HepG2 (cell line): Measurements from ENCODE around the gene TSPAN9. TPM values are rescaled to one million over a fixed set of nuclear protein-coding genes. Genes with fewer than 3 reads are reported as not detected.

Source experiments
- ATAC-seq: fragments of 200-7000 bp; cut with Tn5 transposase; 3 replicates; pipeline ENCODE4 v1.9.1; 2020; ENCODE audit warnings: mild to moderate bottlenecking, moderate library complexity
- BruUV-seq: library from RNA; stranded (reverse); fragments of 400-500 nt; replicated peaks from 2 replicates; lab custom pipeline; 2021; lab: Mats Ljungman, UMichigan
- CTCF ChIA-PET: fragments of 300-600 bp; formaldehyde crosslinking; extraction: SDS; loops from one replicate; lab custom pipeline; 2021; ENCODE audit warnings: low total read pairs, inconsistent platforms, low intra/inter-chr PET ratio; lab: Yijun Ruan, JAX
- POLR2A ChIA-PET: fragments of 350-600 bp; sonication (Branson Sonifier 250); formaldehyde crosslinking; loops from one replicate; lab custom pipeline; 2020; ENCODE audit warnings: antibody characterized with exemption, inconsistent platforms; lab: Yijun Ruan, JAX
- DNase-seq: peaks from one replicate; pipeline ENCODE4 v3.0.0-alpha.2; 2015; ENCODE audit warnings: low spot score
- FAIRE-seq: peaks from 3 replicates; lab custom pipeline; 2011; peaks lifted over from hg19 to GRCh38; lab: Jason Lieb, UNC
- H2AFZ ChIP-seq: one replicate; pipeline ENCODE4 v1.6.1; 2011; ENCODE audit warnings: low read length, inconsistent platforms
- H3K27ac ChIP-seq: fragments of 300-600 bp; 3 replicates; pipeline ENCODE4 v1.8.0; 2011; ENCODE audit warnings: mixed run types, mild to moderate bottlenecking, mixed read lengths, low read length, inconsistent platforms; ENCODE audit not compliant: insufficient read depth; ENCODE audit errors: extremely low read length
- H3K27me3 ChIP-seq, 2 experiments: fragments of 200-600 bp in 1 of 2; 2 replicates in 1 of 2; 3 replicates in 1 of 2; pipeline versions ENCODE4 v1.6.0 to v1.8.0; 2011; ENCODE audit warnings: low read length in 2 of 2, mild to moderate bottlenecking in 2 of 2, moderate library complexity in 2 of 2, inconsistent platforms in 1 of 2; ENCODE audit not compliant: insufficient read depth in 2 of 2, control insufficient read depth in 1 of 2
- H3K36me3 ChIP-seq, 2 experiments: fragments of 200-600 bp in 1 of 2; replicated peaks in 1 of 2; 2 replicates in 1 of 2; 3 replicates in 1 of 2; pipeline versions ENCODE4 v1.5.1 to v1.8.0; 2011; ENCODE audit warnings: low read length in 2 of 2, inconsistent platforms in 1 of 2; ENCODE audit not compliant: insufficient read depth in 2 of 2, control insufficient read depth in 1 of 2
- H3K4me1 ChIP-seq: 2 replicates; pipeline ENCODE4 v1.5.1; 2012; ENCODE audit warnings: low read length, inconsistent platforms; ENCODE audit not compliant: insufficient read depth
- H3K4me2 ChIP-seq: 2 replicates; pipeline ENCODE4 v1.6.0; 2011; ENCODE audit warnings: low read depth, low read length, inconsistent platforms
- H3K4me3 ChIP-seq, 3 experiments: fragments of 200-600 bp in 1 of 3; sonication (generic), shearing (Covaris generic) in 1 of 3; replicated peaks in 1 of 3; 2 replicates each; pipeline ENCODE4 v1.5.1; 2011 to 2016; ENCODE audit warnings: low read length in 3 of 3, inconsistent platforms in 2 of 3, low read depth in 2 of 3, mild to moderate bottlenecking in 2 of 3, control low read depth in 1 of 3, mixed read lengths in 1 of 3; ENCODE audit not compliant: insufficient read depth in 1 of 3
- H3K79me2 ChIP-seq: one replicate; pipeline ENCODE4 v1.6.1; 2011; ENCODE audit warnings: low read length, inconsistent platforms; ENCODE audit not compliant: insufficient read depth
- H3K9ac ChIP-seq: 2 replicates; pipeline ENCODE4 v1.6.0; 2011; ENCODE audit warnings: mild to moderate bottlenecking, low read depth, low read length, inconsistent platforms; ENCODE audit not compliant: insufficient read depth
- H3K9me3 ChIP-seq: 2 replicates; pipeline ENCODE4 v1.5.1; 2012; ENCODE audit warnings: mild to moderate bottlenecking, low read length
- H4K20me1 ChIP-seq: 2 replicates; pipeline ENCODE4 v1.6.0; 2011; ENCODE audit warnings: inconsistent platforms, mild to moderate bottlenecking, low read length, moderate library complexity; ENCODE audit not compliant: insufficient read depth
- ATF7 ChIP-seq, 2 experiments: fragments of 450-650 bp in 1 of 2; sonication (generic) in 1 of 2; formaldehyde crosslinking in 1 of 2; IDR thresholded peaks; 2 replicates each; pipeline versions ENCODE4 v1.4.0 to v1.6.1; 2016 to 2020; ENCODE audit warnings: antibody characterized with exemption in 1 of 2, mild to moderate bottlenecking in 1 of 2, missing genetic modification reagents in 1 of 2
- HNF4A ChIP-seq: sonication (generic); formaldehyde crosslinking; IDR thresholded peaks from 2 replicates; pipeline ENCODE4 v1.4.0; 2020; ENCODE audit warnings: missing genetic modification reagents
- MZF1 ChIP-seq: sonication (generic); formaldehyde crosslinking; IDR thresholded peaks from 2 replicates; pipeline ENCODE4 v1.8.1; 2023; ENCODE audit warnings: mild to moderate bottlenecking, missing genetic modification reagents, borderline replicate concordance
- ZEB1 ChIP-seq: IDR thresholded peaks from 2 replicates; pipeline ENCODE4 v1.6.1; 2012; ENCODE audit warnings: mild to moderate bottlenecking, low read depth, inconsistent platforms; ENCODE audit not compliant: insufficient replicate concordance
- ZNF256 ChIP-seq: sonication (generic); formaldehyde crosslinking; conservative IDR thresholded peaks from 2 replicates; pipeline ENCODE4 v1.4.0; 2020; ENCODE audit warnings: missing genetic modification reagents
- ZNF30 ChIP-seq: sonication (generic); formaldehyde crosslinking; IDR thresholded peaks from 2 replicates; pipeline ENCODE4 v1.5.0; 2020; ENCODE audit warnings: mild to moderate bottlenecking, missing genetic modification reagents
- ZNF335 ChIP-seq: sonication (generic); formaldehyde crosslinking; IDR thresholded peaks from 2 replicates; pipeline ENCODE4 v1.4.0; 2020; ENCODE audit warnings: missing genetic modification reagents
- ZNF337 ChIP-seq: sonication (generic); formaldehyde crosslinking; IDR thresholded peaks from 2 replicates; pipeline ENCODE4 v1.5.1; 2020; ENCODE audit warnings: missing genetic modification reagents, low read depth, mild to moderate bottlenecking, borderline replicate concordance
- WGBS: methylation state at CpG from one replicate; pipeline ENCODE4 v1.1.6; 2017; ENCODE audit warnings: low lambda C conversion rate; 5-methylcytosine and 5-hydroxymethylcytosine counted together
- in situ Hi-C: cut with HindIII; loops from 2 replicates; pipeline ENCODE4 v1.10.0; 2017; ENCODE audit warnings: low pct_unique_long_range_greater_than_20kb; ENCODE audit not compliant: extremely low pct_ligation_motif_present
- intact Hi-C: fragments of 100-400 bp; cut with micrococcal nuclease; formaldehyde crosslinking; loops from one replicate; pipeline ENCODE4 v1.10.0; 2022; ENCODE audit not compliant: unreplicated experiment
- polyA plus RNA-seq, 8 experiments: library from polyadenylated mRNA; depleted of rRNA in 3 of 8; stranded (reverse) in 7 of 8; unstranded in 1 of 8; fragments of >200 nt; fragmentation: Illumina TruSeq in 4 of 8; extraction: Trizol in 4 of 8; gene quantifications; 2 replicates each; pipeline versions ENCODE4 v1.2.1 to v1.2.3, GENCODE V29; 2011 to 2016; ENCODE audit warnings: low read depth in 4 of 8, missing spikeins in 1 of 8, mixed read lengths in 1 of 8; ENCODE audit not compliant: insufficient read depth in 1 of 8
- total RNA-seq, 5 experiments: library from RNA; depleted of rRNA; stranded (reverse); fragments of >200 nt; fragmentation: Illumina TruSeq; extraction: Trizol; gene quantifications; 2 replicates each; pipeline ENCODE4 v1.2.3, GENCODE V29; 2016; ENCODE audit warnings: low read depth in 1 of 5
- TF ChIP-seq, protein P1 (sequence below): sonication (generic); formaldehyde crosslinking; IDR thresholded peaks from 2 replicates; pipeline ENCODE4 v1.4.0; 2020; ENCODE audit warnings: mild to moderate bottlenecking, low read depth, missing genetic modification reagents
- TF ChIP-seq, protein P2 (sequence below): sonication (generic); formaldehyde crosslinking; IDR thresholded peaks from 2 replicates; pipeline ENCODE4 v1.8.0; 2022; ENCODE audit warnings: mild to moderate bottlenecking, missing genetic modification reagents; ENCODE audit not compliant: insufficient replicate concordance
- TF ChIP-seq, protein P3 (sequence below): sonication (generic); formaldehyde crosslinking; IDR thresholded peaks from 2 replicates; pipeline ENCODE4 v1.8.1; 2023; ENCODE audit warnings: mild to moderate bottlenecking, inconsistent platforms, moderate library complexity, missing genetic modification reagents, borderline replicate concordance
- TF ChIP-seq, protein P4 (sequence below): sonication (generic); formaldehyde crosslinking; IDR thresholded peaks from 2 replicates; pipeline ENCODE4 v1.4.0; 2020; ENCODE audit warnings: low read depth, mild to moderate bottlenecking, missing genetic modification reagents

TSPAN9 gene
- total and polyA plus RNA-seq, 2 of the 13 experiments (the other 11 are each of a cell fraction or from before 2014, with no cell fraction given) = 18.1 to 42.3 TPM

DNA sequence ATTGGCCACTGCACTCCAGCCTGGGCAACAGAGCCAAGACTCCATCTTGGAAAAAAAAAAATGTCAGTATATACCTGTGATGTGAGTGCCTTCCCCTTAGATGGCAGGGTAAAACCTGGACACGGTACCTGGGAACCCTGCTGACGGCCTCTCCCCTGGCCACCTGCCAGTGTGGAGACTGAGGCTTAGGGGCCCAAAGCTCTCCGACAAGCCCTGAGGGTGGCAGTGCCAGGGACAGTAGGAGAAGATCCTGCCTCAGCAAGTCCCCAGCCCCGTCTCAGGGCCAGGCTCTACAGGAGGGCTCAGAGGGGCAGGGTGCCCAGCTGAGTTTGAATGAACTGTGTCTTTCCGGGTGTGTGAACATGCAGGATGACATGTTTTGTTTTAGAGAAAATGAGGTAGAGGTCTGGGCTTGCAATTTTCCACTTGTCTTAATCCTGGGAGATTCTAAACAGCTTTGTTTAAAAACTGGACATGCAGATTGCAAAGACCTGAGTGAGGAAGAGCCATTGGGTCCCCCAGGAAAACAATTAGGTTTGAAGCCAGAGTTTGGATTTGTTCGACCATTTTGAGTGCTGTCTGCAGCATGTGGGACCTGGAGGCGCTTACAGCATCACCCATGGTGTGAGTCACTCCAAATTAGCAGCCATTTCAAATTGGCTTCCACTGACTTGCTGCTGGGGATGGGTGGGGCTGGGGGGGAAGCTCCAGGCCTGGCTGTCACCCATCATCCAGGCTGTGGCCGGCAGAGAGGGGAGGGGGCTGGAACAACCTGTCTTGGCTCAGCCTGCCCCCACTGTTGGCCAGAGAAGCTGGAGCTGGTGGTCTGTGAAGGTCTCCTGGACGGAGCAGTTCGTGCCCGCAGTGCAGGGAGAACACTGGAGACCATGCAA is 10.8 kb downstream of the TSPAN9 start (continued):
- TF ChIP-seq ZNF335 (CRISPR knock-in tag) = no peak

DNA sequence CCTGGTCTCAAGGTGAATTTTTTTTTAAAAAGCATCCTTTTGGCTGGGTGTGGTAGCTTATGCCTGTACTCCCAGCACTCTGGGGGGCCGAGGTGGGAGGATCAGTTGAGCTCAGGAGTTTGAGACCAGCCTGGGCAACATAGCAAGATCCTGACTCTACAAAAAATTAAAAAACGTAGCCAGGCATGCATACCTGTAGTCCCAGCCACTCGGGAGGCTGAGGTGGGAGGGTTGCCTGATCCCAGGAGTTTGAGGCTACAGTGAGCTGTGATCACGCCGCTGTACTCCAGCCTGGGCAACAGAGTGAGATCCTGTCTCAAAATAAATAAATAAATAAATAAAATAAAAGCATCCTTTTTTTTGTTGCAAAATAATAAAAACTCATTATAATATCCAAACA is 12.4 kb downstream of the TSPAN9 start:
- intact Hi-C loops (no loop called here), in situ Hi-C loops (no loop called here)
- H3K27ac ChIP-seq = no peak overlapping the region
- no peaks in the 10 kb centered on the region for H3K27me3 ChIP-seq
- POLR2A ChIA-PET = interaction anchor here (0.6 kb wide), 1 partner anchor 46 kb away, joined by 3 read pairs; no protein-coding TSS in a partner anchor
- H2AFZ ChIP-seq = no peak overlapping the region
- no peaks in the 10 kb centered on the region for H4K20me1 ChIP-seq
- no peak overlapping the region for H3K9ac ChIP-seq
- H3K36me3 ChIP-seq = peaks cover 0 to 14% of the 10 kb centered on the region in 2 experiments; a peak in 4 of 5 replicates
- H3K79me2 ChIP-seq = peaks cover 35% of the 10 kb centered on the region
- TF ChIP-seq ZEB1 (no peak), ZNF256 (CRISPR knock-in tag) (no peak), ZNF337 (no peak), HNF4A (CRISPR knock-in tag) (no peak), ZNF30 (no peak), ATF7 (IDR thresholded peaks at IDR 0.05) (no peak), ATF7 (CRISPR knock-in tag; IDR thresholded peaks at IDR 0.05) (no peak), MZF1 (CRISPR knock-in tag) (no peak)
- TF ChIP-seq, protein P1, sequence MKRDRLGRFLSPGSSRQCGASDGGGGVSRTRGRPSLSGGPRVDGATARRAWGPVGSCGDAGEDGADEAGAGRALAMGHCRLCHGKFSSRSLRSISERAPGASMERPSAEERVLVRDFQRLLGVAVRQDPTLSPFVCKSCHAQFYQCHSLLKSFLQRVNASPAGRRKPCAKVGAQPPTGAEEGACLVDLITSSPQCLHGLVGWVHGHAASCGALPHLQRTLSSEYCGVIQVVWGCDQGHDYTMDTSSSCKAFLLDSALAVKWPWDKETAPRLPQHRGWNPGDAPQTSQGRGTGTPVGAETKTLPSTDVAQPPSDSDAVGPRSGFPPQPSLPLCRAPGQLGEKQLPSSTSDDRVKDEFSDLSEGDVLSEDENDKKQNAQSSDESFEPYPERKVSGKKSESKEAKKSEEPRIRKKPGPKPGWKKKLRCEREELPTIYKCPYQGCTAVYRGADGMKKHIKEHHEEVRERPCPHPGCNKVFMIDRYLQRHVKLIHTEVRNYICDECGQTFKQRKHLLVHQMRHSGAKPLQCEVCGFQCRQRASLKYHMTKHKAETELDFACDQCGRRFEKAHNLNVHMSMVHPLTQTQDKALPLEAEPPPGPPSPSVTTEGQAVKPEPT (CRISPR knock-in tag) = no peak
- TF ChIP-seq, protein P2, sequence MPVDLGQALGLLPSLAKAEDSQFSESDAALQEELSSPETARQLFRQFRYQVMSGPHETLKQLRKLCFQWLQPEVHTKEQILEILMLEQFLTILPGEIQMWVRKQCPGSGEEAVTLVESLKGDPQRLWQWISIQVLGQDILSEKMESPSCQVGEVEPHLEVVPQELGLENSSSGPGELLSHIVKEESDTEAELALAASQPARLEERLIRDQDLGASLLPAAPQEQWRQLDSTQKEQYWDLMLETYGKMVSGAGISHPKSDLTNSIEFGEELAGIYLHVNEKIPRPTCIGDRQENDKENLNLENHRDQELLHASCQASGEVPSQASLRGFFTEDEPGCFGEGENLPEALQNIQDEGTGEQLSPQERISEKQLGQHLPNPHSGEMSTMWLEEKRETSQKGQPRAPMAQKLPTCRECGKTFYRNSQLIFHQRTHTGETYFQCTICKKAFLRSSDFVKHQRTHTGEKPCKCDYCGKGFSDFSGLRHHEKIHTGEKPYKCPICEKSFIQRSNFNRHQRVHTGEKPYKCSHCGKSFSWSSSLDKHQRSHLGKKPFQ (CRISPR knock-in tag) = no peak
- TF ChIP-seq, protein P3, sequence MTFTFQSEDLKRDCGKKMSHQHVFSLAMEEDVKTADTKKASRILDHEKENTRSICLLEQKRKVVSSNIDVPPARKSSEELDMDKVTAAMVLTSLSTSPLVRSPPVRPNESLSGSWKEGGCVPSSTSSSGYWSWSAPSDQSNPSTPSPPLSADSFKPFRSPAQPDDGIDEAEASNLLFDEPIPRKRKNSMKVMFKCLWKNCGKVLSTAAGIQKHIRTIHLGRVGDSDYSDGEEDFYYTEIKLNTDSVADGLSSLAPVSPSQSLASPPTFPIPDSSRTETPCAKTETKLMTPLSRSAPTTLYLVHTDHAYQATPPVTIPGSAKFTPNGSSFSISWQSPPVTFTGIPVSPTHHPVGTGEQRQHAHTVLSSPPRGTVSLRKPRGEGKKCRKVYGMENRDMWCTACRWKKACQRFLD = no peak
- TF ChIP-seq, protein P4, sequence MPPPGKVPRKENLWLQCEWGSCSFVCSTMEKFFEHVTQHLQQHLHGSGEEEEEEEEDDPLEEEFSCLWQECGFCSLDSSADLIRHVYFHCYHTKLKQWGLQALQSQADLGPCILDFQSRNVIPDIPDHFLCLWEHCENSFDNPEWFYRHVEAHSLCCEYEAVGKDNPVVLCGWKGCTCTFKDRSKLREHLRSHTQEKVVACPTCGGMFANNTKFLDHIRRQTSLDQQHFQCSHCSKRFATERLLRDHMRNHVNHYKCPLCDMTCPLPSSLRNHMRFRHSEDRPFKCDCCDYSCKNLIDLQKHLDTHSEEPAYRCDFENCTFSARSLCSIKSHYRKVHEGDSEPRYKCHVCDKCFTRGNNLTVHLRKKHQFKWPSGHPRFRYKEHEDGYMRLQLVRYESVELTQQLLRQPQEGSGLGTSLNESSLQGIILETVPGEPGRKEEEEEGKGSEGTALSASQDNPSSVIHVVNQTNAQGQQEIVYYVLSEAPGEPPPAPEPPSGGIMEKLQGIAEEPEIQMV (CRISPR knock-in tag) = no peak
- DNase-seq = no peak
- 98% methylated on average over 5 of the region's 5 CpGs for WGBS
- BruUV-seq = no TSS peak
- no peak for FAIRE-seq
- no peak overlapping the region for H3K4me2 ChIP-seq
- H3K9me3 ChIP-seq = no peaks in the 10 kb centered on the region
- H3K4me1 ChIP-seq = peaks cover 74% of the 10 kb centered on the region
- no peak for ATAC-seq
- CTCF ChIA-PET = no interaction called here
- no peak overlapping the region for H3K4me3 ChIP-seq
